ENCODE results near the gene ARX.

The ARX gene

DNA sequence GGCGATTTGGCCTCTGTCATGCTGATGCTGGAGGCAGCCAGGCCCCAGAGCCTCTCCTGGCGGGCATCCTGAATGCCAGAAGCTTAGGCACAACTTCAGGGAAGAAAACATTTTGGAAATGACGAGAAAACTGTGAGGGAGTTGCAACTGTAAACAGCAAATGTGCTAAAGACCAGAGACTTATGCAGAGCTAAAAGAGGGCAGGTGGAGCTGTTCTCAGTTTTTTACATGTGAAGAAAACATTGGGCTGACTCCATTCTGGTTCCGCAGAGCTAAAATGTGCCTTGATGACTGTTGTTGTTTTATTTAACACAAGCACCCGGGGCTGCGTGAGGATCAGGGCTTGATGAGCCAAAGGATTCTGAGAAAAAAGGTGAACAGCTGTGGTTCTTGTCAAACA is 10.8 kb upstream of the ARX start:
- no peak overlapping the region for H3K4me3 ChIP-seq (ENCODE audit: low read depth in 1 of 2, low read length in 2 of 2)
- no peaks in the 10 kb centered on the region for H3K36me3 ChIP-seq (ENCODE audit: control insufficient read depth in 1 of 2, insufficient read depth in 2 of 2, low read length in 2 of 2)
- no peaks in the 10 kb centered on the region for H3K4me1 ChIP-seq (ENCODE audit: control insufficient read depth in 1 of 2, insufficient read depth in 2 of 2, low read length in 2 of 2)
- H3K27ac ChIP-seq (ENCODE audit: low read length), result no peak overlapping the region
- no peaks in the 10 kb centered on the region for H3K9me3 ChIP-seq (ENCODE audit: control insufficient read depth in 1 of 2, low read length in 2 of 2)
- H3K27me3 ChIP-seq (ENCODE audit: low read depth, low read length), result peaks cover 4% of the 10 kb centered on the region

DNA sequence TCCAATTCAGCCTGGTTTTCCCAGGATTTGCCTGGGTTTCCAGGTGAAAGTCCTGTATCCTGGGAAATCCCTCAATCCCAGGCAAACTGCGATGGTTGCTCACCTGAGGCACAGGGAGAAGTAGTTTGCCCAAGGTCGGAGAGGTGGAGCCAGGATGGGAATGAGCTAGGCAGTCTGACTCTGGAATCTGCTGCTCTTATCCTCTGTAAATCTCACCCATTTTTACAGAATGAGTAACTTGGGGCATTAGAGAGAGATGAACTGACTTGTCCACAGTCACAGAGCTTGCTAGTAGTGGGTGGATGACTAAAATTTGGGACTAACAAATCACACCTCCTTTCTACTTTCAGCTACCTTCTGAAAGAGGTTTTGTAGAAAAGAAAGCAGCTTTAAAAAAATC is 9.8 kb upstream of the ARX start:
- no peak overlapping the region for H3K4me3 ChIP-seq (ENCODE audit: low read depth in 1 of 2, low read length in 2 of 2)
- H3K36me3 ChIP-seq (ENCODE audit: control insufficient read depth in 1 of 2, insufficient read depth in 2 of 2, low read length in 2 of 2), result no peaks in the 10 kb centered on the region
- H3K4me1 ChIP-seq (ENCODE audit: control insufficient read depth in 1 of 2, insufficient read depth in 2 of 2, low read length in 2 of 2), result no peaks in the 10 kb centered on the region
- H3K27me3 ChIP-seq (ENCODE audit: low read depth, low read length), result peaks cover 11% of the 10 kb centered on the region
- H3K27ac ChIP-seq (ENCODE audit: low read length), result no peak overlapping the region
- no peaks in the 10 kb centered on the region for H3K9me3 ChIP-seq (ENCODE audit: control insufficient read depth in 1 of 2, low read length in 2 of 2)

DNA sequence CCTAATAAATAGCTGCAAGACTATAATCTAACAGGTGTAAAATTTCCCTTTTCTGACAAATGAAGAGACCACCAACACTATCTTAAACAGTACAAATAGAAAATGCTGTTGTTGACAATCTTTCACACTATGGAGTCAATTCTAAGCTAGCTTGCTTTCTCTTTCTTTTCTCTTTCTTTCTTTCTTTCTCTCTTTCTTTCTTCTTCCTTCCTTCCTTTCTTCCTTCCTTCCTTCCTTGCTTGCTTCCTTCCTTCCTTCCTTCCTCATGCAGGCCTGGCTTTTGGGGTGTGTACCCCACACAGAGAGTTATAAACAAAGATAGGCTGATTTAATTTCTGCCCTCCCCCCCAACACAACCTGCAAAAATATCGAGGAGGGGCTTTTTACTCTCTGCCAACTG is 8.1 kb upstream of the ARX start:
- Histone ChIP-seq H3K9me3 (ENCODE audit: control insufficient read depth in 1 of 2, low read length in 2 of 2) (no peaks in the 10 kb centered on the region), H3K27me3 (ENCODE audit: low read depth, low read length) (peaks cover 22% of the 10 kb centered on the region), H3K4me1 (ENCODE audit: control insufficient read depth in 1 of 2, insufficient read depth in 2 of 2, low read length in 2 of 2) (peaks cover 0 to 5% of the 10 kb centered on the region in 2 donors)

DNA sequence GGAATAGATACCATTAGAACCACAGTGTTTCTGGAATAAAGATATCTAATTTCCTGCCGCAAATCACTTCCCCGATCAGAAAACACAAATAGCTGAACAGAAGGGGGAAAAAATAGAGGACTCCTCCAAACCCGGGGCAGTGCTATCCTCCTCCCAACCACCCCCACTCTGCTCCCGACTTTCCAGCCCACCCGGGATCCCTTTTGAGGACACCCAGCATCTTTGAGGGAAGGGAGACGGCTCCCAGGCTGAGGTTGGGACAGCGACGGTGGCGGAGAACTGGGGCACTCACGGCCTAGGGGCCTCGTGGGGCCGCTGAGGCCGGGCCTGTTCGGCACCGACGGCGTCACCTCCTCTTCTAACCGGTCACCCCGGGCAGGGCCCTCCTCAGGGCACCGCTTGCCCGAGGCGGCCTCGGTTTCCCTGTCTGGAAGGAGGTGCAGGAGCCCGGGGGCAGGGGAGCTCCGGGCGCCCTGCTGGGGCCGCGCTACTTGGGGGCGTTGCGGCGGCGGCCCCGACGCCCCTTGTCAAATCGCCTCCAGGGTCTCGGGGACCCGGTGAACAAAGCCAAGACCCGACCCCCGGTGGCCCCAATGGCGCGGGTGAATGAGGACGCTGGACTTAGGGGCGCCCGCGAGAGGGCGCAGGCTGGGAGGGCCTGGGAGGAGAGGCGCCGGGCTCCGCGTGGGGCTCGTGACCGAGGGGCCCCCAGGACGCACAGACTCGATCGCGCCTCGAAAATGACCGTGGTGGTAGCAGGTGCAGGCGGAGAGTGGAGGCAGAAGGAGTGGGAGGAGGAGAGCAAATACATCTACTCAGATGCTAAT is 6.9 kb upstream of the ARX start:
- Histone ChIP-seq H3K9me3 (ENCODE audit: control insufficient read depth in 1 of 2, low read length in 2 of 2) (no peaks in the 10 kb centered on the region), H3K4me1 (ENCODE audit: control insufficient read depth in 1 of 2, insufficient read depth in 2 of 2, low read length in 2 of 2) (peaks cover 0 to 5% of the 10 kb centered on the region in 2 donors), H3K27me3 (ENCODE audit: low read depth, low read length) (peaks cover 26% of the 10 kb centered on the region), H3K4me3 (ENCODE audit: low read depth in 1 of 2, low read length in 2 of 2) (no peak overlapping the region), H3K27ac (ENCODE audit: low read length) (no peak overlapping the region), H3K36me3 (ENCODE audit: control insufficient read depth in 1 of 2, insufficient read depth in 2 of 2, low read length in 2 of 2) (no peaks in the 10 kb centered on the region)

More for the DNA sequence above, 8.1 kb upstream of the ARX start:
- H3K27ac ChIP-seq (ENCODE audit: low read length), result no peak overlapping the region
- H3K4me3 ChIP-seq (ENCODE audit: low read depth in 1 of 2, low read length in 2 of 2), result no peak overlapping the region
- no peaks in the 10 kb centered on the region for H3K36me3 ChIP-seq (ENCODE audit: control insufficient read depth in 1 of 2, insufficient read depth in 2 of 2, low read length in 2 of 2)

DNA sequence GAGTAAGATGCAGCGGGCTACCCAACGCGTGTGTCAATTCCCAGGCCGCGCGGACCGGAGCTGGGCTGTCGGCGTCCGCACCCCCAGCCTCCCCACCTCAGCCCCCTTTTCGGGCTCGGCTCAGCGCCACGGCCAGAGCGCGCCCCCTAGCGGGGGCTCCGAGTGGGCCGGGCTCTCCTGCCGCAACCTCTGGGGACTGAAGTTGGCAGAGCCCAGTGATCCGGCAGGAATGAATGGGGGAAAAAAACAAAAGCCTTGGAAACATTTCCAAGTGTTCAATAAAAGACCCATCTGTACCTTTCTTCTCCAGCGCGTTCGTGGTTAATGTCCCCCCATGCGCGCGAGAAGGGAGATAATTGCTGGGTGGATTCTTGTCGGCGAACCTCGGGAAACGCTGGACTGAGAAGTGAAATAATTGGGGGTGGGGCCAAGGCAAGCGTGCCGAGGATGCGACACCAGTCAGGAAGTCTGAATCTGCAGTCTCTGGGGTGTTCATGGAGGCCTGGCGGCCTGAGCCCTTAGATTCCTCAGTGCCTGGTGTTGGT is 5.2 kb upstream of the ARX start:
- Histone ChIP-seq H3K4me3 (ENCODE audit: low read depth in 1 of 2, low read length in 2 of 2) (no peak overlapping the region), H3K36me3 (ENCODE audit: control insufficient read depth in 1 of 2, insufficient read depth in 2 of 2, low read length in 2 of 2) (no peaks in the 10 kb centered on the region), H3K27ac (ENCODE audit: low read length) (no peak overlapping the region), H3K9me3 (ENCODE audit: control insufficient read depth in 1 of 2, low read length in 2 of 2) (no peaks in the 10 kb centered on the region), H3K4me1 (ENCODE audit: control insufficient read depth in 1 of 2, insufficient read depth in 2 of 2, low read length in 2 of 2) (peaks cover 0 to 10% of the 10 kb centered on the region in 2 donors), H3K27me3 (ENCODE audit: low read depth, low read length) (peaks cover 39% of the 10 kb centered on the region)

DNA sequence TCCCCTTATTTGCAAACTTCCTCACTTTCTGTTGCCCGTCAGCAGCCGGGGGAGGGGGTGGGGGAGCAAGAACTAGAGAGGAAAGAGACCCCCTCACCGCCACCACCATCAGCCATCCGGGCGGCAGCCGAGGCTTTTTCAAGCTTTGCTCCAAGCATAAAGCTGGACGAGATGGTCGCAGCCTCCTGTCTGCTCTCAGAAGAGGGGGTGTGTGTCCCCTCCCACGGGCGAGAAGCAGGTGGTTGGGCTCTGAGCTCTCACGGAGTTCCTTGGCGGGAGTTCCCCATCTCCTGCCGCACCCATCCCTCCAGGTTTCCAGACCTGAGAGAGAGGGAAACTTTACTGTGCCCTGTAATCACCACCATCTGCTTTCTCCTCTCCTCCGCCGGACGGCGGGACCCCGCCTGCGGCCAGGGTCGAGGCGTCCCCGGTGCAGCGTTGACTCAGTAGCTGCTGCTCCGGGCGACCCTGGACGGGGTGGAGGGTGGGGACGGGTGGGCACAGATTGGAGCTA is 4.7 kb upstream of the ARX start:
- Histone ChIP-seq H3K9me3 (ENCODE audit: control insufficient read depth in 1 of 2, low read length in 2 of 2) (no peaks in the 10 kb centered on the region), H3K36me3 (ENCODE audit: control insufficient read depth in 1 of 2, insufficient read depth in 2 of 2, low read length in 2 of 2) (no peaks in the 10 kb centered on the region), H3K4me1 (ENCODE audit: control insufficient read depth in 1 of 2, insufficient read depth in 2 of 2, low read length in 2 of 2) (peaks cover 0 to 15% of the 10 kb centered on the region in 2 donors), H3K27me3 (ENCODE audit: low read depth, low read length) (peaks cover 41% of the 10 kb centered on the region), H3K27ac (ENCODE audit: low read length) (no peak overlapping the region), H3K4me3 (ENCODE audit: low read depth in 1 of 2, low read length in 2 of 2) (no peak overlapping the region)

DNA sequence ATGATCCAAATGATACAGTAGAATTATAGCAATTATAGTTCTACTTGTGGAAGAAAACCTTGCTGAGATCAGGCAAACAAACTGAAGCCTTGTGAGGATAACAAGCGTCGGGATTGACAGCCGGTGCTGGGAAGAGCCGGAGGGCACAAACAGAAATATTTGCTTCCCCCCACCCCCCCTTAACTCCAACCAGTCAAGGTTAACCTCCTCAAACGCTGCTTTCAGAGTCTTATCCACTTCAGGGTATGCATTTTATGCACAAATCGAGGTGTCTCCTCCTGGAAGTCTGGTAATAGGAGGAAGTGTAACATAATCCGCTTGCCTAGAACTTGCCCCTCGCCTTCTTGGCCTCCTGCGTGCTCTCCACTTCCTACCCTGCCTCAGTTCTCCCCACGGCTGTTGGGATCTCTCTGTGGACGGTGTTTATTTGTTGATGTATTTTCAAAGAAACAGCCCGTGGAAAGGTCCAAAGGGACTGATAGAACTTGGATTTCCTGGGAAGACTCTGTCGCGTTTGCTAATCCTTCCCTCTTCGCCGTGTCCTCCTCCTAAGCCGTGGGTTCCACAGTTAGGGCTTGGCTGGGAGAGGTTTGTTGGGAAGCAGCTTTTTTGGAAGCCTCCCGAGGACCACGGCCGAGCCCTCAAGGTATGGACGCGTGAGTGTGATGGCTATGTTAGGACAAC is 4.1 kb upstream of the ARX start:
- no peaks in the 10 kb centered on the region for H3K36me3 ChIP-seq (ENCODE audit: control insufficient read depth in 1 of 2, insufficient read depth in 2 of 2, low read length in 2 of 2)
- no peaks in the 10 kb centered on the region for H3K9me3 ChIP-seq (ENCODE audit: control insufficient read depth in 1 of 2, low read length in 2 of 2)
- H3K27me3 ChIP-seq (ENCODE audit: low read depth, low read length), result peaks cover 45% of the 10 kb centered on the region
- peaks cover 0 to 18% of the 10 kb centered on the region in 2 donors for H3K4me1 ChIP-seq (ENCODE audit: control insufficient read depth in 1 of 2, insufficient read depth in 2 of 2, low read length in 2 of 2)
- H3K27ac ChIP-seq (ENCODE audit: low read length), result no peak overlapping the region
- H3K4me3 ChIP-seq (ENCODE audit: low read depth in 1 of 2, low read length in 2 of 2), result no peak overlapping the region

DNA sequence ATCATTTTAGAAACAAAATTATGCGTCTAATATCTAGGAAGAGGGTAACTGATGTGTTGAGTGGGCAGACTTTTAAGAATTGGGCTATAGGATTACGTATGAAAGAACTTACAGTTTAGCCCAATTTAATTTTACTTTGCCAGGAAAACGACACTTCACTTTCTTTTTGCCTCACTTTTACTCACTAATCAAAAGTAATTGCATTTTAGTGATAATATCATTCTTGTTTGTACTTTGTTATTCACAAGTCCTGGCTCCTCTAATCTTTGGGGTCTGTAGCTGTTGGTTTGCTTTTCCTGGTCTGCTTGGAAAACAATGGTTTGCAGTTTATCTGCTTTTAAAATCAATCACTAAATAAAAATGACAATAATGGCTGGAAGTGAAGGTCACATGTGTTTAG is 2.9 kb upstream of the ARX start:
- no peaks in the 10 kb centered on the region for H3K9me3 ChIP-seq (ENCODE audit: control insufficient read depth in 1 of 2, low read length in 2 of 2)
- H3K27me3 ChIP-seq (ENCODE audit: low read depth, low read length), result peaks cover 48% of the 10 kb centered on the region
- H3K27ac ChIP-seq (ENCODE audit: low read length), result no peak overlapping the region
- H3K36me3 ChIP-seq (ENCODE audit: control insufficient read depth in 1 of 2, insufficient read depth in 2 of 2, low read length in 2 of 2), result no peaks in the 10 kb centered on the region
- H3K4me3 ChIP-seq (ENCODE audit: low read depth in 1 of 2, low read length in 2 of 2), result no peak overlapping the region
- H3K4me1 ChIP-seq (ENCODE audit: control insufficient read depth in 1 of 2, insufficient read depth in 2 of 2, low read length in 2 of 2), result peaks cover 0 to 22% of the 10 kb centered on the region in 2 donors

DNA sequence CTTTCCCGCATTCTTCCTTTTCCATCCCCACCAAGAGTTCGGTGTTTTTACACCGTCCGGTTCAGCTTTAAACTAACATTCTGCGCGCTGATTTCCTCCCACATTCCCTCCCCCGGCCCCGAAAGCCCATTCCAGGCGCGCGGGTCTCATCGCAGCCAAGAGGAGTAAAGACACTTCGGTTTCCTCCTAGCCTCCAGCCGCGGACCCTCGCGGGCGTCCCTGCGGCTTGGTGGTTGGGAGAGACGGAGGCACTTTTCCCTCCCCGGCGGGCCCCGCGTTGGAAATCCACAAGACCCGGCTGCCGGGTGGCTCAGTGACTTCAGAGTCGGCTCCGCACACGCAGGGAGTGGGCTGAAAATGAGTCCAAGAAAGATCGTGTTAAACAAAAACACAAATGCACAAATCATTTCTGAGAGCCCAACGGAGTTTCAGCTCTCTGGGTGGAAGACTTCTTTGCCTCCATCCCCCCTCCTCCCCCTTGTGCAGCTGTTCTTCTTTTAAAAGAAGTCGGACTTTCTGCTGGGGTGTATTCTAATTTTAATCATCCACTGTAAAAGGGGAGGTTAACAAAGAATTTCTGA is 2.0 kb upstream of the ARX start:
- Histone ChIP-seq H3K27me3 (ENCODE audit: low read depth, low read length) (peaks cover 48% of the 10 kb centered on the region), H3K4me3 (ENCODE audit: low read depth in 1 of 2, low read length in 2 of 2) (no peak overlapping the region), H3K36me3 (ENCODE audit: control insufficient read depth in 1 of 2, insufficient read depth in 2 of 2, low read length in 2 of 2) (no peaks in the 10 kb centered on the region), H3K4me1 (ENCODE audit: control insufficient read depth in 1 of 2, insufficient read depth in 2 of 2, low read length in 2 of 2) (peaks cover 0 to 24% of the 10 kb centered on the region in 2 donors), H3K27ac (ENCODE audit: low read length) (no peak overlapping the region), H3K9me3 (ENCODE audit: control insufficient read depth in 1 of 2, low read length in 2 of 2) (no peaks in the 10 kb centered on the region)

DNA sequence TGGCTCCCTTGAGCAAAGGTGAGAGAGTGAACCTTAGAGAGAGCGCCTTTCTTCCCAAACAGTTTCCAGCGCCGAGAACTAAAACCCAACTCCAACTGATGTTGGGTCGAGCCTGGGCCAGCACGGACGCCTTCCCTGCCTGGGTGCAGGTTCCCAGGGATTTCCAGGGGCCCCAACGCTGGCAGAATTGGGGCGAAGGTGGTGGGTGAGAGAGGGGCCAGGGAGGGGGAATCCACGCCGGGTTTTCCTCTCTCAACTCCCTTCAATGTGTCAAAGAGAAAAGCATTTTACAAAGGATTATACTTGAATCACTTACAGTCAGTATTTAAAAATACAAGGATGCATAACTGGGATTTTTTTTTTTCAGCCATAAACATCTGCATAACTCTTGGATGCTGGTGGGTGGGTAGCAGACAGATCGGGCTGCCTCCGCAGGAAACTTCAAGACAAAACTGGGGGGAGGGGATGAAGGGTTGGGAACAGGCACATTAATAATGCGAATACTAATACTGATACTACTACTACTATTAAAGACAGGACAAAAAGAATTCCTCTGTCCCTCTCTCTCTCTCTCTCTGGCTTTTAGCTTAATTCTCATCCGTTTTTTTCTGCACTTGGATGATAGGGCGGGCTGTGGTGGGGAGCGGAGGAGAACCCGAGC is 1.3 kb upstream of the ARX start:
- H3K27me3 ChIP-seq (ENCODE audit: low read depth, low read length), result peaks cover 50% of the 10 kb centered on the region
- no peaks in the 10 kb centered on the region for H3K36me3 ChIP-seq (ENCODE audit: control insufficient read depth in 1 of 2, insufficient read depth in 2 of 2, low read length in 2 of 2)
- no peaks in the 10 kb centered on the region for H3K9me3 ChIP-seq (ENCODE audit: control insufficient read depth in 1 of 2, low read length in 2 of 2)
- no peak overlapping the region for H3K27ac ChIP-seq (ENCODE audit: low read length)
- H3K4me1 ChIP-seq (ENCODE audit: control insufficient read depth in 1 of 2, insufficient read depth in 2 of 2, low read length in 2 of 2), result peaks cover 0 to 24% of the 10 kb centered on the region in 2 donors
- H3K4me3 ChIP-seq (ENCODE audit: low read depth in 1 of 2, low read length in 2 of 2), result no peak overlapping the region

DNA sequence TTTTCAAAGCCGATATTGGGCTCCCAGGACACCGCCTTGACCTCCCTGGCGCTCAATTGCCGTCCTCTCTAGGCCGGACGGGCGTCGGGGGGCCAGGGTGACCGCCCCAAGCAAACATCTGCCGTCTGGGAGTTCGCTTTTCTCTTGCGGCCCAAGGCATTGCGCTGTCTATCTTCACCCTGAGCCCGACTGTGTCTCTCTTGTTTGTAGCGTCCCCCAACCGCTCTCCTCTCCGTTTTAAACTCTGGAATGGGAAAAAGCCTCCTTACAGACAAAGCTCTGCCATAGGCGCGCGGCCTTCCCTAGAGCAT is 551 bp upstream of the ARX start:
- Histone ChIP-seq H3K27me3 (ENCODE audit: low read depth, low read length) (peaks cover 51% of the 10 kb centered on the region), H3K36me3 (ENCODE audit: control insufficient read depth in 1 of 2, insufficient read depth in 2 of 2, low read length in 2 of 2) (no peaks in the 10 kb centered on the region), H3K27ac (ENCODE audit: low read length) (no peak overlapping the region), H3K4me1 (ENCODE audit: control insufficient read depth in 1 of 2, insufficient read depth in 2 of 2, low read length in 2 of 2) (peaks cover 0 to 24% of the 10 kb centered on the region in 2 donors), H3K4me3 (ENCODE audit: low read depth in 1 of 2, low read length in 2 of 2) (no peak overlapping the region), H3K9me3 (ENCODE audit: control insufficient read depth in 1 of 2, low read length in 2 of 2) (no peaks in the 10 kb centered on the region)

All from muscle layer of duodenum (tissue), 2 donors.